RPMI8226 (cell line): ENCODE data around the gene SLC34A1.

Experiments
- DNase-seq: peaks from one replicate; pipeline ENCODE4 v3.0.0-alpha.2; 2015

SLC34A1 gene

GRCh38 chr5:177432839-177433657, 48.8 kb downstream of the SLC34A1 start:
- no peak for DNase-seq

DNA sequence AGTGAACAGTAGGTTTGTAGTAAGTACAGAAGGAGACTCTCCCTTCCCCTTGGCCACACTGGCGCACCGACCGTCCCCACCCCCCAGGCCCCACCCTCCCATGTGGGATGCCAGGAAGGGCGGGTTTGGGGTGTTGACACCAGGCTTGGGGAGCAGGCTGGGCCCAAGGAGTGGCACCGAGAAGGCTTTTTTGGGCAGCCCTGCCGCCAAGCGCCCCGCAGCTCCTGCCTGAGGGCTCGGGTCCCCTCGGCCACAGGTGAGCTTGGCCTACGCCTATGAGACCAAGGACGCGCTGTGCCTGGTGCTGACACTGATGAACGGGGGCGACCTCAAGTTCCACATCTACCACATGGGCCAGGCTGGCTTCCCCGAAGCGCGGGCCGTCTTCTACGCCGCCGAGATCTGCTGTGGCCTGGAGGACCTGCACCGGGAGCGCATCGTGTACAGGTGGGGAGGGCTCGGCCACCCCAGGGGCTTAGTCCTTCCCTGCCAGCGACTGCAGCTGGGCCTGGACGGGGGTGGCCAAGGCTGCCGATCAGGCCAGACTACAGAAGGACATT, 49.5 kb downstream of the SLC34A1 start:
- DNase-seq = no peak

GRCh38 chr5:177434437-177434836, 50.2 kb downstream of the SLC34A1 start:
- no peak for DNase-seq

DNA sequence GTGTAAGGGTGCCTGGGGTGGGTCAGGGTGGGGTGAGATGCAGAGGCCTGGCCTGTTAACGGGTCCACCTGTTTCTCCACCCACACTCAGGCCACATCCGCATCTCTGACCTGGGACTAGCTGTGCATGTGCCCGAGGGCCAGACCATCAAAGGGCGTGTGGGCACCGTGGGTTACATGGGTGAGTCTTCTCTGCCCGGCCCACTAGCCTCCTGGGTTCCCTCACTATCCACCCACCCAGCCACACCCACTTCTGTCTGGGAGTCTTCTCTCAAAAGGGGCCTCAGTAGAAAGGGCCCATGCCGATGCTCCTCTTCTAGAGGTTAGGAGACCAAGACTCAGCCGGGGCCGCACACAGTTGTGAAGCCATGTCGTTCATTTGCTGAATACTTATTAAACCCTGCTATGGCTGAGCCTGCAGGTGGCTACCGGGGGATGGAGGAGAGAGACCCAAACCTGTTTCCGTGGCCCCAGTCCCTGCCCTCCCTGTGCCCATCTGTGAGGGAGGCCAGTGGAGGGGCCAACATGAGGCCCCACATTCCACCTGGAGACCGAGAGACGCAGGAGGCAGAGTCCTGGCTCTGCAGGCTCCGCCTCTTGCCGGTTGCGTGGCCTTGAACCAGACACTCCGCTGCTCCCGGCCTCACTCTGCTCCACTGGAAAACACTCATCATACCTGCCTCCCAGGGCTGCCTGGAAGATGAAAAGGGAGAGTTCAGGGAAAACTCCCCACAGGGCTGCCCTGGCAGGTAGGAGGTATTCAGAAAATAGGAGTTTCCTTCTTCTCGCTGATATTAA, 50.9 kb downstream of the SLC34A1 start:
- DNase-seq = no peak

GRCh38 chr5:177435847-177436536, 51.8 kb downstream of the SLC34A1 start:
- DNase-seq = no peak

- DNase-seq = no peak
Measured at GRCh38 chr5:177437623-177438022, 53.4 kb downstream of the SLC34A1 start.

- no peak for DNase-seq
Measured at GRCh38 chr5:177438468-177438867, 54.2 kb downstream of the SLC34A1 start.

GRCh38 chr5:177439518-177440053, 55.4 kb downstream of the SLC34A1 start:
- no peak for DNase-seq

DNA sequence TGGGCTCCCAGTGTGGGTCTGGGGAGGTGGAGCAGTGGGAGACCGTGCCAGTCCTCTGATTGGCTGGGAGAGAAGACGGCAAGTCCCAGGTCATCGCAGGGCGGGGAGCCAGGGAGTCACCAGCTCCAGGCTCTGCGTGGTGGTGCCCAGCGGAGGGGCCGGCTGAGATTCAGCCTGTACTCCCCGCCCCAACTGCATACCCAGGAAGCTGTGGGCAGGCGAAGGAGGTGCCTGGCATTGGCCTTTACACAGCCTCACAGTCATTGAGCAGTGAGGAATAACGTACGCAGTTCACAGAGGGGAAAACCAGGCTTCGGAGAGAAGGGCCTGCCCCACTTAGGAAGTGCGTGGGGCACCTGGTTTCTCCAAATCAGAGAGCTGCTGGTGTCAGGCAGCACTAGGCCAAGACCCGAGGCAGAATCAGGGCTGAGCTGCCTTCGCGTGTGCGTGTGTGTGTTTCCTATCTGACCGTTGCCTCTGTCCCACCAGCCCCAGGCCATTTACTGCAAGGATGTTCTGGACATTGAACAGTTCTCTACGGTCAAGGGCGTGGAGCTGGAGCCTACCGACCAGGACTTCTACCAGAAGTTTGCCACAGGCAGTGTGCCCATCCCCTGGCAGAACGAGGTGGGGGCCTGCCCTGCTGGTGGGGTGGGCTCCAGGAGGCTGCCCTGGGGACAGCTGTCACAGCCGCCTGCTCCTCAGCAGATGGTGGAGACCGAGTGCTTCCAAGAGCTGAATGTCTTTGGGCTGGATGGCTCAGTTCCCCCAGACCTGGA, 56.2 kb downstream of the SLC34A1 start:
- DNase-seq = no peak

DNA sequence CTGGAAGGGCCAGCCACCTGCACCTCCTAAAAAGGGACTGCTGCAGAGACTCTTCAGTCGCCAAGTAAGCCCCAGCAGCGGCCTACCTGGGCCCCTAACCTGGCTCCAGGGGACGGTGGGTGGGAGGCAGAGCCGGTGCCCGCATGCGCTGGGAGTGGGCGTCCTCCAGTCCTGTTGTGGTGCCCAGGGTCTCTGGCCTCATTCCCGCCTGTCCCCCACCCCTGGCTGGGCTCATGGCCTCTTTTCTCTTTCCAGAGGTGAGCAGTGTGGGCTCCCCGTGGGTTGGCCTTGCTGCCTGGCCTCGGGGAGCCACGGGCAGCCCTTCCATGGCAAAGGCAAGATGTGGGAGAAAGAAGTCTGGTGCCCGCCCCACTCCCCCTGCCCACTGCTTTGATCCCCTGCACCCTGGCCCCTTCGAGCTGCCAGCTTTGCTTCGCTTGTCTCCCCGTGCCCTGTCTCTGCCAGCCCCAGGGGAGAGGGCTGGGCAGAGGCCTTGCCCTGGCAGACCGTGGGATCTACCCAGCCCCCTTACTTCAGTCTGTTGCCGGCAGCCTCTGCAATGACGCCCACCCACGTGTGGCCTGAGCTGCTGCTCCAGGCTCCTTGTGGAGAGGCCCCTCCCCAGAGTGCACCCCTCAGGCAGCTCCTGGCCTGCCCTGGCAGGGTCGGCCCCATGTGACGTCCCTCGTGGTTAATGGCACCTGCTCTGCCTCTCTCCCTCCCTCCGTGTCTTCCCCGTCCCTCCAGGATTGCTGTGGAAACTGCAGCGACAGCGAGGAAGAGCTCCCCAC, 57.0 kb downstream of the SLC34A1 start:
- no peak for DNase-seq

DNA sequence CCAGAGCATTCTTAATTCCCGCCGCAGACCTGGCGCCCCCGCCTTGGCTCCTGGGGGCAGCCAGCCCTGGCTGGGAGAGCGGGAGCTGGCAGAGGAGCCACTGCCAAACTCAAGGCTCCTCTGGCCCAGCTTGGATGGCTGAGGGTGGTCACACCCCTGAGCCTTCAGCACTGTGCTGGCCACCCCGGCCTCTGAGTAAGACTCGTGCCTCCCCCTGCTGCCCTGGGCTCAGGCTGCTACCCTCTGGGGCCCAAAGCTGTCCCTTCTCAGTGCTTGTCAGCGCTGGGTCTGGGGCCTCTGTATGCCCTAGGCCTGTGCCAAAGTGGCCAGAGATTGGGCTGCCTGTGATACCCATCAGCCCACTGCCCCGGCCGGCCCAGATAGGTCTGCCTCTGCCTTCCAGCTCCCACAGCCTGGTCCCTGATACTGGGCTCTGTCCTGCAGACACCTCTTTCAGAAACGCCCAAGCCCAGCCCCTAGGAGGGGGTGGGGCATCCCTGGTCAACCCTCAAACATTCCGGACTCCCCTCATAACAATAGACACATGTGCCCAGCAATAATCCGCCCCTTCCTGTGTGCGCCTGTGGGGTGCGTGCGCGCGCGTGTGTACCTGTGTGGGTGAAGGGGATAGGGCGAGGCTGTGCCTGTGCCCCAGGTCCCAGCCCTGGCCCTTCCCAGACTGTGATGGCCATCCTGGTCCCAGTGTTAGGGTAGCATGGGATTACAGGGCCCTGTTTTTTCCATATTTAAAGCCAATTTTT, 58.0 kb downstream of the SLC34A1 start:
- no peak for DNase-seq

DNA sequence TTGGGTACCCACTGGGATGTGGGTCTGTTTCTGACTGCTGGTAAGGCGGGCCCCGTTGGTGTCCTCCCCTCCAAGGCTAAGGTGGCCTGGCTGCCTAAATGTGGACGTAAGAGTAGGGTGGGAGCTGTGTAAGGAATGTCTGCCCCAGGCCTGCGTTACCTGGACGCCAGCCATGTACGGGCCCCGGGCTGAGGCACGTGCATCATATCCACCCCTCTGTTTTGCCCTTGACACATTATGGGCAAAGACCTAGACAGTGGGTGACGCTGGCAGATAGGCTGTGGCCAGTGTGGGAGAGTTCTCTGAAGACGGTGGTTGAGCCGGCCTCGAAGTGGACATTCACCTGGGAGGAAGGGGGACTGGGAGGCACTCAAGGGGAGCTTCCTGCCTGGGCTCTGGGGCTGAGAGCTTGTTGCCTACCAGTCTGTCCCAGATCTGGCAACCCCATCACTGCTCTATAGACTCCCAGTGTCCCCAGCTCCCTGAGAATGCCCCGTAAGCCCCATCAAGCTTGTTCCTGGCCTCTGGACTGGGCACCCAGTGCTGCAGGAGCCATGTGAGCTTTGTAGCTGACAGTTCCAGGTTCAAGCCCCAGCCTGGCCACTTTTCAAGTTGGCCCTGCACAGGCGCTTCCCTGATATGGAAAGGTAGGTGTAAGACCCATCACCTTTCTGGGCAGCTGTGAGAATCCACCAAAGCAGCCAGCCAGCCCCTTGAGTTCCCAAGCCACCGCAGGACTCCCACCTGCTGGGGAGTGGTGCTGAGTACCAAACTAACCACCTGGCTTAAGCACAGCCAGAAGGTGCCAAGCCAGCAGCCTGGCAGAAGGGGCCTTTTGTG, 59.1 kb downstream of the SLC34A1 start:
- DNase-seq = no peak

DNA sequence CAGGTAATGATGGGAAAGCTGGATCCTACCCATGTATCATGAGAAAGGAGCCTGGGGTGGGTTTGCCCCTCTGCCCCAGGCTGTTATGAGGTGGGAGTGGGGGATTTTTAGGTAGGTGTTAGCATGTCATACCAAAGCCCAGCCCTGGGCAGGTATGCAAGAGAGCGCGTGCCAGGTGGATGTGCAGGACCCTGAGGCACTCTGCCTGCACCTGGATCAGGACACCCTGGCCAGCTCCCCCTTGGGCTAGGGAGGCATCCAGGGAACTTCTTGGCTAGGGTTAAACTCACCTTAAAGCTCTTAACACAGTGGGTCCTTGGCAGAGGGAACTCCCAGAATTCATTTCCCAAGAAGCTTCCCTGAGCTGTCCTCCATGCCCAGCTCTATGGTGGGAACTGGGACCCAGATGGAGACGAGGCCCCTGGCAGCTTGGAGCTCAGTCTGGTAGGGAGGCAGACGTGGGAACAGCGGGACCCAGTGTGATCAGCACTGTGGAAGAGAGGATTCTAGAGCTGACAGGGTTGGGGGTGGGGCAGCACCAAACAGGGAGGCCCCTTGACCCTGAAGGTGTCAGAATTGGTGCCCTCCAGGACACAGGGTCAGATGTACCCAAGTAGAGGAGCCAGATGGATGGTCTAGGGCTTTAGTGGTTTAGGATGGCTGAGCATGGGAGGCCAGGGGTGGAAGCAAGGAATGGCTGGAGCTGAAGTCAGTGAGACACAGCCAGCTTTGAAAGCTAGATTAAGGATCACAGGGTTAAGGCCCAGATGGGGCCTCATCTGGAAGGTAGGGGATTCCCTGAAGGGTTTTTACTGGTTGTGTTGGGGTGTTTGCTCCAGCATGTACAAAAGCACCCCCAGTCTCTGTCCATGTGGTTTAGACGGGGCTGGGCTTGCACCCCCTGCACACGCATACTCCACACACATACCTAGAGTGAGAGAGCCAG, 60.1 kb downstream of the SLC34A1 start:
- no peak for DNase-seq

DNA sequence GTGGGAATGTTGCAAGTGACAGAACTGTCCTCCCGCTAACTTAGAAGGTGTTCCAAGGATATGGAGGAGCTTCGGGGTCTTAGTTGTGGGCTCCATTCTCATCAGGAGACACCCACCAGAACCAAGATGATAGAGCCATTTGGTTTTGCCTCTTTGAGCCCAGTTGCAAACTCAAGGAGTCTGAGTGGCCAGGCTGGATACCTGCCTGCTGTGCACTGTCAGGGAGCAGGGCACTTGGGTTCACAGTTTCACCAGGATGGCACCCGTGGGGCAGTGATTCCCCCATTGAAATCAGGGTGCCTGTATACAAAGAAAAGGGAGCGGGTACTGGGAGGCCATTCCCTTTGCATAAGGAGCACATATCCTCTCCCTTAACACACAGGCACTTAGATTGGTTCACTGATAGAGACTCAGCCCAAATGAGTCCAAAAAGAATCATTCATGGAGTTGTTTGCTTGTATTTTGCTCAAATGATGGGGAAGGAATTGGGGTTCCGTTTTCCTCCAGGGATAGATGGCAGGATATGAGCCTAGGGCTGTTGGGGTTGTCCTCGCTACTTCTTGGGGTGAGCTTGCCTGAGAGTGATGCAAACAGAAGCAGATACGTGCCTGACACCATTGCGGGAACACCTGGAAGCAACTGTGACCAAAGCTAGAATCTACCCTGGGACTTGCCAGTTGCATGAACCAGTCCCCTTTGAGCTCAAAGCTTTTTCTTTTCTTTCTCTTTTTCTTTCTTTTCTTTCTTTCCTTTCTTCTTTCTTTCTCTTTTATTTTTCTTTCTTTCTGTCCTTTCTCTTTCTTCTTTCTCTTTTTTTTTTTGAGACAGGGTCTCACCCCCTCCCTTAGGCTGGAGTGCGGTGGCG, 61.0 kb downstream of the SLC34A1 start:
- DNase-seq = peak; percentile 25

DNA sequence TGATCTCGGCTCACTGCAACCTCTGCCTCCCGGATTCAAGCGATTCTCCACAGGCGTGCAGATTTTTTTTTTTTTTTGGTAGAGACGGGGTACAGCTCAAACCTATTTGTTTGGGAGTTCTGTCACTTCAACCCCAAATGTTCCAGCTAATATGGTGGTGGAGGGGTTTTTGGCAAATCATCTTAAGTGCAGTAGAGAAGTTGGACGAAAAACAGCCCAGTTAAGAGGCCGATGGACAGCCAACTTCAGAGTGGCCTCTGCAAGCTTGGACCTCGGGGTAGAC, 61.6 kb downstream of the SLC34A1 start:
- DNase-seq = no peak

- DNase-seq = peak; percentile 87
Measured at GRCh38 chr5:177446200-177447065, 62.2 kb downstream of the SLC34A1 start, which contains the start of gene PRR7. TSS of gene PRR7 (plus strand) at chr5:177446814. CDS start at chr5:177455068, 8,254 bp downstream.
